ENCODE data around the gene EXOSC10.
A peak's percentile ranks its signal among the peaks of the same experiment; 100 is the strongest.

The EXOSC10 gene

GRCh38 chr1:11099310-11100148 is at the start of gene EXOSC10:
EXOSC10 (minus strand) TSS chr1:11099869; CDS start chr1:11099831, 38 bp downstream.
- DNase-seq, result peak; percentile 72

DNA sequence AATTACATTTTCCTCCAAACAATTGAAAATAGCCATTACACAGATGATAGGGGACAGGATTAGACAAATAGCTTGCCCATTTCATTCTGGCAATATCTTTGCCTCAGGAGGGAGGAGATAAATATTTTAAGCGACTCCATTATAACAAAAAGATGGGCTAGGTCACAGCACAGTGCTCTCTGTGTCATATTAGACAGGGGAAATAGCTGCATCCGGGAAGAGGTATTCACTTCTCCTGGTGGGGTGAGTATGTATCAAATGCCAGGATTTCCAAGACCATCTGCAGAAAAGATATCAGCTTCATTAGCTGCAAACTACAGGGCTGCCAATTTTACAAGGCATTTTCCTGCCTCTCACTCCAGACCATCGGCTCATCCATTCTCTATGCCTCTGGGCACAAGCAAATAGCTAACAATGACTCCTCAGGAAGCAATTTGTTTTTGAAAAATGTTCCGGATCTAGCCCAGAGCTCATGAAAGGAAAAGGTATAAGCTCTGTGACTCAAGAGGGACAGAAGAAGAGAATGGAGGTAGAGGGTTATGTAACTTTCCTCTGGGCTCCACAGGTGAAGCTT is 47.6 kb upstream of the EXOSC10 start:
- no peak for DNase-seq

DNA sequence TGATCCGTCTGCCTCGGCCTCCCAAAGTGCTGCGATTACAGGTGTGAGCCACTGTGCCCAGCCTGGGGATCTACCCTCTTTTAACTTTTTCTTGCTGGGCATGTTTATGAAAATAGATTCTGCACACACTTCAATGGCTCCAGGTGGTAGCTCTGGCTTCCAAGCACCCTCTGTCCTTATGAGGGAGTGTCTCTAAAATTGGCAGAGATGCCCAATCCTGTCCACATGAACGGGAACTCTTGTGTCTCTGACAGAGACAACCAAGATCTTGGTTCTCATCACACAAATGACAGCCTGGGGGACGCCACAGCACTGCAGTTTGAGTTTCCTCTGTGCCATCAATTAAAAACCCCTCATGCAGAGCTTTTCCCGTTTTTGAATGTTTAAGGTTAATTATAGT is 46.1 kb upstream of the EXOSC10 start:
- no peak for DNase-seq

- DNase-seq, result no peak
Measured at GRCh38 chr1:11144570-11145256, 45.0 kb upstream of the EXOSC10 start.

GRCh38 chr1:11143907-11144306 is 44.2 kb upstream of the EXOSC10 start:
- no peak for DNase-seq

- no peak for DNase-seq
Measured at GRCh38 chr1:11143401-11143800, 43.7 kb upstream of the EXOSC10 start.

DNA sequence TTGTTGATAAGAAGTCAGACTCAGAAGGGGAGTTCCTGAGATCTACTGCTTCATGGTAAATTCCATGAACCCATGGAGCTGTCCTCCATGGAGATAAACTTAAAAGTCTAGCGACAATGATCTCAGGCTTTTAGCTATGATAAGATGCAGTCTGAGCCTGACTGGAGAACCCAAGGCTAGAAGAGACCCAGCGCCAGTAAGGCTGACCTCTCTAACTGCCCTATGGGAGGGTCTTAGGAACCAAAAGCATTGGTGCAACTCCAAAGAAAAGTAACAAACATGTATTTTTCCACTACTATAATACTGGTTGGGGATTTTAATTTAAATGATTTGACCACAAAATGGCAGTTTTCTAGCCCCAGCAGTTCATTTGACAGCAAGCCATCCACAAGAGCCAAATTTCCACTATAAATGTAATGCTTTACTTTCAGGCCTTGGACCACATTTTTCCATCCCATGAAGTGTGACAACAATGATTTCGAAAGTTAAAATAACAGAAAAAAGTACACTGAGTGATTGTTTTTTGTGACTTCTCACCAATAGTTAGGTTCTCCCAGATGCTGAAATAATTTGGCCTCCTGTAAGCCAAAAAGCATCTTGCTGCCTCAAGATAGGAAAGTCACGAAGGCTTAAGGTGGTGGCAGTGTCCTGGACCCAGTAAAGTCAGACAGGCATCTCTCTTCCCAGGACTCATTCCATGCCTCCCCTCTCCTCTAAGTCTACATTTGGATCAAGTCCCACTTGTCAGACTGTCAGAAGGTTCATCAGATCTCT is 43.1 kb upstream of the EXOSC10 start:
- DNase-seq, result no peak

GRCh38 chr1:11138952-11139351 is 39.3 kb upstream of the EXOSC10 start:
- DNase-seq, result no peak

DNA sequence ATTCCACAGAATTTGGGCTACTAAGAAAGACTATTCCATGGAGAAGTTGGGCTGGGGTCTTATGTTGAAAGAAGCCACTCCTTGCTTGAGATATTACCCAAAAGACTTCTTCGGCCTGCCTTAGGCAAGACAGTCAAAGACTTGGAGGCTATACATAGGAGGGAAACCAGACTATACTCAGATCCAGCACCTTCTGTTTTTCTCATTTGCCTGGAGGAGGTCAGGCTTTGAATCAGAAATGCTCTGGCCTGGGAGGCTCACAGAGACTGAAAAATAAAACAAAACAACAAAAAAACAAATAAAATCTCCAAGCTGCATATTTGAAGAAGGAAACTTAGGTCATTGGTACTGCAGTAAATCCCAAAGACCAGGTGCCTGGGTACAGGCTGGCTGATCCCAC is 38.4 kb upstream of the EXOSC10 start:
- no peak for DNase-seq

DNA sequence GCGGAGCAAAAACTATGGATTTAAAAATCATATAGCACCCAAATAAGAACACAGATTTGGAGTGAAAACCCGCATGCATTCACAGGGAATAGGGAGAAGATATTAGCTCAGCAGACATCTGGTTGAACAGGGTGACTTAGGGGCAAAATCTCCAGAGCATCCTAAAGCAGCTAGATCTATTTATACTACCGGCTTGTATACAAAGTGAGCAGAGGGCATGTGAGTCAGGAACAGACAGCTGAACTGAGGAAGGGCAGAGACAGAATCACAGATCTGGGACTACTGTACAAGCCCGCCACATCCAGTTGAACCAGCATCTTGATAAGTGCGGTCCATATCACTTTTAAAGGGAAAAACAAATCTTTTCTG is 35.2 kb upstream of the EXOSC10 start:
- no peak for DNase-seq

DNA sequence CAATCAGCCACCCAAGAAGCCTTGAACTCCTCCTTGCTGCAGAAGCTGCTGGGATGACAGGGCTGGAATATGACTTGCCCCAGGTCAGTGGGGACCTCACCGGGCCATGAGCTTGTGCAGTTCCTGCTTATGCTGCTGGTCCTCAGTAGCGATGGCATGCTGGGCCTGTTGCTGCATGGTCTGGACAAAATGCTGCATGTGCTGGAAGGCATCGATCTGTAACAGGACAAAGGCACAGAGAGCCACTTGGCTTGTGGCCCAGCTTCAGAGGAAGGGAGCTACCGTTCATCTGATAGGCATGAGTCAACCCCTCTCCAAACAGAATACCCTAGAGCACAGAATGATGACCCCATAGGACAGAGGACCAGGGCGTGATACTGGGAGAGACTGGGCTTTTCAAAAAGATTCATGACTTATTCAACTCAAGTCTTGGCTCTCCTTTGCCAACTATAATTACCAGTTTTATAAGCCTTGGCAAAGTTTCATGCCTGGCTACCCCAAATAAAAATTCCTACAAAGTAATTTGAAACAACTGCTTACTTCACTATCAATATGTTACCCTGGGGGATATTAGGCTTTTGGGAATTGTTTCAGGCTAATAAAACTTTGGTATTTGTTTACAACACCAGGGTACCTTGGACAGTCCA is 34.7 kb upstream of the EXOSC10 start:
- DNase-seq, result no peak

- no peak for DNase-seq
Measured at GRCh38 chr1:11132563-11133293, 33.1 kb upstream of the EXOSC10 start.

DNA sequence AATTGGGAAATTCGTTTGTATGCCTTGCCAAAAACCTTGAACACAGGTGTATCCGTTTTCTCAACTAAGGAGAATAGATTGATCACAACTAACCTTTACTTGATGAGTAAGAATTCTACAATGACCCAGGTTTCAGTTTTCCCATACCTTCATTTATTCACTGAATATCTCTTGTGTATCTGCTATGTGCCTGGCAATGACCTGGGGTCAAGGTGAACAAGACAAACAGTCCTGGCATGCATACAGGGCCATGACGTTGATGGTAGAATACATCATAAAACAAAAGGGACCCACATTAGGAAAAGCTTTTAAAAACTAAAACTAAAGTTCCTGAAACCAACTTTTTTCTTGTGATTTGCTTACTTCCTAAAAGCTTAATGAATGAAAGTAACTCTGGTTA is 32.1 kb upstream of the EXOSC10 start:
- no peak for DNase-seq

DNA sequence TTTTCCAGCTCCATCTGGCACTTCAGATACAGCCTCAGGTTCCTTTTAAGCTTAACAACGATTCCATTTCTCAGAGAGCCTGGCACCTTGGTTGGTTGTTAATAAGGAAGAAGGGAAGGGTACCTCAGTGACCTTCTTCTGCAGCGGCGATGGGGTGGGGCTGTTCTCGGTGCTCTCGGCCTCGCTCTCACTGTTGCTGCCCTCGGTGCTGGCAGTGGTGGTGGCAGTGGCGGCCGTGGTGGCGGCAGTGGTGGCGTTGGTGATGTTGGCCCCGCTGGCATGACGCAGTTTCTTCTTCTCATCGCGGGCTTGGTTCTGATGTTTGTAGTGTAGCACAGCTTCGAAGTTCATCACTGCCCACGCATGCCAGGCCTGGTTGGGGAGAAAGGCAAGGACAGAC is 30.7 kb upstream of the EXOSC10 start:
- no peak for DNase-seq

DNA sequence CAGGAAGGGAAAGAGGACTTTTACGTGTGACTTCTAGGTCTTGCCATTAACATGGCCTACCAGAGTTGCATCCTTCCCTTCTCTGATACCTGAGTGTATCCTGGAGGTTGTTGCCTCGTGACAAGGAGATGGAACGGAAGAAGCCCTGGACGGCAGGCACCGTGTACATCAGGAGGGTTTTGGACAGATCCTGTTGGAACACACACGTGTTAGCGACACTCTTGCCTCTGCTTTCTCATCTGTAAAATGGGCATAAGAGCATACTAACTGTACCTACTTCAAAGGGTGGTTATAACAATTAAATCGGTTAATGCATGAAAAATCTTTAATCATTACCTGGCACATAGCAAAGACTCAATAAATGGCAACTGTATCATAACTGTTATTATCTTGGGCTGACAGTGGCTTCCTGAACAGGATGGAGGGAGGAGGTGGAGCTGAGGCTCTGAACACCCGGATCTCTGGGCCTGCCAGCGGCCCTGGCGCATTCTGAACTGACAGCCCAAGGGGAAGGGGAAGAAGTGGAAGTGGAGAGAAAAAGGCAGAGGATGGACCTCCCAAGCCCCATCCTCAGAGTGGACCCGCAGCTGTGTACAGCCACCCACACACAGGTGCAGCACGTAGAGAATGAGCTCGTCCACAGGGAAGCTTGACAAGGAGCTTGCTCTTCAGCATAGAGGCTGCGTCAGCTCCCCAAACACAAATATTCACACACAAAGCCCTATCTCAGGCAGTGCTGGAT is 30.2 kb upstream of the EXOSC10 start:
- no peak for DNase-seq

- no peak for DNase-seq
Measured at GRCh38 chr1:11126569-11126968, 26.9 kb upstream of the EXOSC10 start.

DNA sequence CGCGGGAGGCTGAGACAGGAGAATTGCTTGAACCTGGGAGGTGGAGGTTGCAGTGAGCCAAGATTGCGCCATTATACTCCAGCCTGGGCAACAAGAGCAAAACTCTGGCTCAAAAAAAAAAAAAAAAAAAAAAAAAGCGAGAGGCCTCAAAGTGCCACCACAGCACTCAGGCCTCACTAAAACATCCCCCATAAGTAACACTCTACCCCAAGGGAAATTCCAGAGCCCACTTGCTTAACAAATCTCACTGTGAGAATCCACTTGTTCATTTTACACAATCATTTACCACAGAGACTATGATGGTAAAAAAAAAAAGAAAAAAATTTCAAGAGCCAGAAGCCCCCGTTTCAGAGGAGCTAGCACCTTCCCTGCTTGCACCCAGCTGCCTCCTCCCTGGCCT is 26.3 kb upstream of the EXOSC10 start:
- no peak for DNase-seq

GRCh38 chr1:11124965-11125364 is 25.3 kb upstream of the EXOSC10 start:
- no peak for DNase-seq

GRCh38 chr1:11116318-11116717 is 16.6 kb upstream of the EXOSC10 start:
- DNase-seq, result no peak

DNA sequence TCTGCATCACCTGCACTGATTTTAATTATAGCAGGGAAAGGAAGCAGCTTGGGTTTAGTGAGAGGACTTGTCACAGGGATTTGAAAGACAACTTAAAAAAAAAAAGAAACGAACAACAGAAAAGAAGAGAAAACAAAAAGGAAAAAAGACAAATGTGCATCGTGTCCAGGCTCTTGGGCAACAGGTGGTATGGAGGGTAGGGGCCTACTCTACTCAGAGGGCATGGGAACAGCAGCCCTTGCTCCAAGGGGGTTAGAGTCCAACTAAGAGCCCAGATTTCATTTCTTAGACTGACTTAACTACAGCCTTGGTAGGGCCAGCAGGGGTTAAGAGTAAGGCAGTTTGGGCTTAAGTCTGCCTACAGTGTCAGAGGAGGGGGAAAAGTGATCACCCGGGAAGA is 15.3 kb upstream of the EXOSC10 start:
- no peak for DNase-seq

GRCh38 chr1:11109047-11109760 is 9.5 kb upstream of the EXOSC10 start:
- no peak for DNase-seq

Measured in kidney glomerular epithelial cell (primary cell).